ENCODE data around the gene CIAO3. TPM values are rescaled to one million over a fixed set of nuclear protein-coding genes. Genes with fewer than 3 reads are reported as not detected.
"Not testable (repeated sequence)": the region's sequence is repeated elsewhere in the genome, so short reads cannot be mapped to it uniquely, and the experiment has no call there.

CIAO3 gene
- polyA plus RNA-seq, 4 donors = 21.7 to 32.2 (median 27.6) TPM

DNA sequence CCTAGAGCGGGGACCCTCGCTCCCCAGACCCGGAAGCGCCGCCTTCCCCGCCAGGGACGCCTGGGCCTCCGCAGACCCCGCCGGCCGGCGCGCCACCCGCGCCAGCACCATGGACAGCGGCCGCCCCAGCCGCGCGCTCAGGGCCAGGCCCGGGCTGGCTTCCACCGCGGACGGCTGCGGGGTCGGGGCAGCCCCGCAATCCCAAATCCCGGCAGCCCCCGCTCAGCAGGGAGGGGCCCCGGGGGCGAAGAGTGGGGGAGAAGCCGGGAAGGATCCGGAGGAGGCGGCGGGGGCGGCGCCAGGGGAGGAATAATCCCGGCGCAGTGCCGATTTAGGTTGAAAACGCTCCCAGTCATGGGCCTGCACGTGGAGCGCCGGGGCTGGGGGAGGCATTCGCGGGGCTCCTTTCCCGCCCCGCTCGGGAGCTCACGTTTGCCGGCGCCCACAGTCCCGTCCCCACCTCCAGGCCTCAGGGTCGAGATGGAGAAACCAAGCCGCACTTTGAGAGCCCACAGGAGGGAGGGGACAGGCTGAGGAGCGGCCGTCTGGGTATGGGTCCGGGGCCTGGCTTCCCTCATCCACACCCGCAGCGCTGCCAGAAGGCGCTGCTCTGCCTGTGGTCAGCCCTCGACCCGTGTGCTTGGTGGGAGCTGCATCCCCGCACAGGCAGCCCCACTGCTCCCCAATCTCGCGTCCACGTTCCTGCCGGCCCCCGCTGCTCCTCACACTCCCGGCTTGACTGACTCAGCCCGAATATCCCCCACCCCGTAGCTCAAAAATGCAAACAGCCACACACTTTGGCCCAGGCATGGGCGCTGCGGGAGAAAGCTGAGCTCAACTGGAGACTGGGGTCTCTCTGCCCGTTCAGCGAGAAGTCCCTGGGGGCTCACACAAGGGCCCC is 39.9 kb downstream of the CIAO3 start:
- no peak for DNase-seq (ENCODE audit: low read depth in 4 of 4, low spot score in 2 of 4)

DNA sequence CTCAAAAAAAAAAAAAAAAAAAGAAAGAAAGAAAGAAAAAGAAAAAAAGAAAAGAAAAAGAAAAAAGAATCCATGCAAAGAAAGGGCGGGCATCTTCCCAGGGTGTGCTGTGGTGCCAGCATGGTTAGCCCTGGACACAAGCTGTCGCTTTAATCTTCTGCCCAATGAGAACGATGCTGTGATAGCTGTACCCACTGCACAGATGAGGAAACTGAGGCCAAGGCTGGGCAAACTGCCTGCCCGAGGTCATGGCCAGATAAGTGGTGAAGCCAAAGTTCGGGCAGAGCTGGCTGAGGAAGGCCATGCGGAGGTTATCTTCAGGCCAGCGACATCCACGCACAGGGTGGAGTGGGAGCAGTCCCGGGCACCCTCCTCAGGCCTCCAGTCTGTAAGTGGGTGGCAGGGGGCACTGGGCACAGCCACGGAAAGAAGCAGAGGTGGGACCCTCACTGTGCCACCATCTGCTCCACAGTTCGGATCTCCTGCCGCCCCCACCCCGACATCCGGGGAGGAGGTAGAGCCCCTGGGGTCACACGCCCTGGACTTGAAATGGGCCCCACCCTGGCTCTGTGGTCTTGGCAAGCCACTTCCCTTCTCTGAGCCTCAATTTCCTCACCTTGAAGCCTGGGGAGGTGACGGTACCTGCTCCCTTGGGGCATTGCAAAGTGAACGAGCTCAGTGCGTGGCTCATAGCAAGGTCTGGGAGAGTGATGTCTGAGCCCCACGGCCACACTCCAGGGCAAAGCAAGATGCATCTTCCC is 41.7 kb downstream of the CIAO3 start:
- no peak for DNase-seq (ENCODE audit: low read depth in 4 of 4, low spot score in 2 of 4)

DNA sequence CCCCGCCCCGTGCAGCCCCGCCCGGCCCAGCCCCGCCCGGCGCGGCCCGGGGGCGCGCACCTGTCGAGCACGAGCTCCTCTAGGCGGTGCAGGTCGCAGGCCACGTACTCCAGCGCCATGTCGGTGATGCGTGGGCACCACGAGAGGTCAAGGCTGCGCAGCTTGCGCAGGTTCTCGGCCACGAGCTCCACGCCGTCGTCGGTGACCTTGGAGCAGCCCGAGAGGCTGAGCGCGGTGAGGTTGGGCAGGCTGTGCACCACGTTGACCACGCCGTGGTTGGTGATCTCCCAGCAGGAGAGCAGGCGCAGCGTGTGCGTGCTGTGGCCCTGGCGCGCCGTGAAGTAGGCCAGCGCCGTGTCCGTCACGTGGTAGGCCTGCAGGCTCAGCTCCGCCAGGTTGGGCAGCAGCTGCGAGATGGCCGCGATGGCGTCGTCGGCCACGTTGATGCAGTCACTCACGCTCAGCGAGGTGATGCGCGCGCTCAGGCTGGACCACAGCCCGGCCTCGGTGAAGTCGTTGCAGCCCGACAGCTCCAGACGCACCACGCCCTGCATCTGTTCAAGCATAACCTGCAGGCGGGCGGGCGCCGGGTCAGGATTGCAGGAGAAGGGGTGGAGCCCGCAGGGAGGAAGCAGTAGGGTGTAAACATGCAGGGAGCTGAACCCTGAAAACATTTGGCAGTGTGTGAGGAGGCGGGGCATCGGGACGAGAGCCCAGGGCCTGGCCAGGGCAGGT is 45.3 kb downstream of the CIAO3 start:
- DNase-seq (ENCODE audit: low read depth in 4 of 4, low spot score in 2 of 4) = no peak

DNA sequence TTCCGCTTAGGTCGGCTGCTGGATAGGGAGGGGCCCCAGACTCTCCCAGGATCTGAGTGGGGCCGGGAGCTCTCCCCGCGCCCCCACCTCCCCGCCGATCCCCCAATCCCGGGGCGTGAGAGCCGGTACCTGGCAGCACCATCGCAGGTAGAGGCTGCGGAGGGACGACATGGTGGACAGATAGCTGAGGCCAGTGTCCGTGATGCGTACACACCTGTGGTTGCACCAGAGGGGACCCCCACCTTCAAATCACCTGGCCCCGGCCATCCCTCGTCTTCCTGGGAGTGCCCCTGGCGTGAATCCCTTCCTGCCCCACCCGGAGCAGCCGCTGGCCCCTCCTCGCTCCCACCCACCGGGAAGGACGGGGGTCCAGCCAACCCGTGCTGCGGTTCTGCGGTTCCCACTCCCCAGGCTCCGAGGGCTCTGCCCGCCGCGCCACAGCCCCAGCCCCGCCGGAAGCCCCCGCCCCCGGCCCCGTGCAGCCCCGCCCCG is 45.9 kb downstream of the CIAO3 start:
- no peak for DNase-seq (ENCODE audit: low read depth in 4 of 4, low spot score in 2 of 4)

DNA sequence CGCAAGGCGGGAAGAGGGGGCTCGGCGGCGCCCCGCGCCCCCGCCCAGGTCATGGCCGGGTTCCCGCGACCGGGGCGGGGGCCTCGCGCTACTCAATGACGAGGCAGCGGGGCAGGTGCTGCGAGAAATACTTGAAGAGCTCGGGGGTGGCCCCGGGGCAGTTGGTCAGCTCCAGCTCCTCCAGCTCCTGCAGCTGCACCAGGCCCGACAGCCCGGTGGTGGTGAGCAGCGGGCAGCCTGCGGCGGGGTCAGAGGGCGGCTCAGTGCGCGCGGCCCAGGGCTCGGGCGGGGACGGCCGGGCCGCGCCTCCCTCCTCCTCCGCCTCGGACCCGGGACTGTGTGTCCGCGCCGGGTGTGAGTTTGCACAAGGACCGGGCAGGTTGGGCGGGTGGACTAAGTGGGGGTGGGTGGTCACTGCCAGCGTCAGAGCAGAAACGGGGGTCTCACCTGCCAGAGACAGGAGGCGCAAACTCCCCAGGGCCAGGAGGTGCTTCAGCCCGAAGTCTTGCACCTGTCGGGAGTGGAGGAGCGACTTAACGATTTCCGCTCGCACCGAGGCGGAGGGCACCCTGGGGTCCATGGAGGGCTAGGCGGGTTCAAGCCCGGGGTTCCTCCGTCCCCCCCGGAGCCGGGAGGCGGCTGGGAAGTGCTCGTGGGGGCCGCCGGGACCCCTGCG is 46.5 kb downstream of the CIAO3 start:
- DNase-seq (ENCODE audit: low read depth in 4 of 4, low spot score in 2 of 4) = no peak

DNA sequence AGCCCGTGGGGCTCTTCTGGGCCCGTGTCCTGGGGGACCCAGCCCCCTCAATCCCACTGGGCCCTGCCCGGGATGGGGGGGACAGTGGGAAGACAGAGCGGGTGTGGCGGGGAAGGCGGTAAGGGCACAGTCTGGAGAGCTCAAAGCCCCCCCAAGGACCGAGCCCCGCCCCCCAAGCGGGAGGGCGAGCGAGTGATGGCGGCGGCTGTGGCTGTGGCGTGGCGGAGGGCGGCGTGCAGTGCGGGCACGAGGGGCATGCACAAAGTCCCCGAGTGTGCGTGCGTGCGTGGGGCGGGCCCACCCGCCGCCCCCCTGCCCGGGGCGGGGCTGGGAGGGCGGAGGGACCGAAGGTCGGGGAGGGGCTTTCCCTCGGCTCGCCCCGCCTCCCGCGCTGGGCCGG is 47.0 kb downstream of the CIAO3 start:
- DNase-seq (ENCODE audit: low read depth in 4 of 4, low spot score in 2 of 4) = no peak

DNA sequence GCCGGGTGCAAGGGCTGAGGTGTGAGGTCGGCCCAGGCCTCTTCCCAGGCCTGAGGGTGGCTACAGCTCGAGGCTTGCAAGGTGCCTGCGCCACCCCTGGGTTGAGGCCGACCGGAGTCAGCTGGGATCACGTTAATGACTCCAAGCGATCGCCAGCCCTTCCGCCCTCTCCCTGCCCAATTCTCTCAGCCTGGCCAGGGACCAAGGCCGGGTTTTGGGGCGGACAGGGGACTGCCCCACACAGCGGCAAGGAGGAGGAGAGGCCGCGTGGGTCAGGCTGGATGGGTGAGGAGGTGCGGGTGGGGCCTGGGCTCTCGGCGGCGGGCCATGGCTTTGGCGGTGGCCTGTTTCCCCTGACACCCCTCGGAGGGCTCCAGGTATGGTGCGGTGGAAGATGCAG is 47.4 kb downstream of the CIAO3 start:
- DNase-seq (ENCODE audit: low read depth in 4 of 4, low spot score in 2 of 4) = no peak

DNA sequence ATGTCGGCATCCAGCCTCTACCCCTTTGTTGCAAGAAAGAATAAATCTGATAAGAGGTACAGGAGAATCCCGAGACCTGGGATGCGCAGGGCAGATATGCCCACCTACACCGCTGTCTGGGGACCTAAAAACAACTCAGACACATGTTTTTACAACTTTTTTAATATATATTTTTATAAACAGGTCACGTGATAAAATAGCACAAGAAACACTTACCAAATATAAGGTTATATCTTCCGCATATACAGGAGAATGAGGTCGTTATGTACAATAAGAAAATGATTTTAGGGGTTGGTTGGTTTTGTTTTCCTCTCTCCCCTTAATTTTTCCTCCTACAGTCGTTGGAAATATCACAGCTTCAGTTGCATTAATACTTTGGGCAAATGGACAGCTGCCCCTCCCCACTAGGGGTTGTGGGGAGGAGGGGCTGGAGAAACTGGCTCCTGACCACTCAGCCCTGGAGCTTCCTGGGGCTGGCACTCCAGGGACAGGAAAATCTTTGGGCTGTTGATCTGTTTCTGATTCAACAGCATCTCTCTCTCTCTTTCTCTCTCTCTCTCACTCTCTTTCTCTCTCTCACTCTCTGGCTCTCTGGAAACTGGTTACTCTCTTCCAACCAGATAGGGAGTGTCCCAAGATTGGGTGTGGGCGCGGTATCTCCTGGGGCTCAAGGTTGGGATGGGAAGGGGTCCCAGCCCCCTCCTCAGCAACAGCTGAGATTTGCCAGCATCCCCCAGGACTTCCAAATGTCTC is 48.3 kb downstream of the CIAO3 start:
- no peak for DNase-seq (ENCODE audit: low read depth in 4 of 4, low spot score in 2 of 4)

DNA sequence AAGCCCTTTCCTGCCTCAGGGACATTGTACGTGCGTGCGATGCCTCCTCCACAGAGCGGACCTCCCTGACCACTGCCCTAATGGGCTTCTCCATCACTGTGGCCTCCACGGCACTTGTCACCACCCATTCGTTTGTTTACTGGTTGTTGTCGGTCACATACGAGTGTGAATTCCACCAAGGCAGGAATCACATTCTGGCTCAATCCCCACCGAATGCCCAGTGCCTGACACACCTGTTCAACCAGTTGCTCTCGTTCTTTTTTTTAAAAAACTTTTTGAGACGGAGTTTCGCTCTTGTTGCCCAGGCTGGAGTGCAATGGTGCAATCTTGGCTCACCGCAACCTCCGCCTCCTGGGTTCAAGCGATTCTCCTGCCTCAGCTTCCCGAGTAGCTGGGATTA is 49.6 kb downstream of the CIAO3 start:
- not testable (repeated sequence) for DNase-seq (ENCODE audit: low read depth in 4 of 4, low spot score in 2 of 4)

DNA sequence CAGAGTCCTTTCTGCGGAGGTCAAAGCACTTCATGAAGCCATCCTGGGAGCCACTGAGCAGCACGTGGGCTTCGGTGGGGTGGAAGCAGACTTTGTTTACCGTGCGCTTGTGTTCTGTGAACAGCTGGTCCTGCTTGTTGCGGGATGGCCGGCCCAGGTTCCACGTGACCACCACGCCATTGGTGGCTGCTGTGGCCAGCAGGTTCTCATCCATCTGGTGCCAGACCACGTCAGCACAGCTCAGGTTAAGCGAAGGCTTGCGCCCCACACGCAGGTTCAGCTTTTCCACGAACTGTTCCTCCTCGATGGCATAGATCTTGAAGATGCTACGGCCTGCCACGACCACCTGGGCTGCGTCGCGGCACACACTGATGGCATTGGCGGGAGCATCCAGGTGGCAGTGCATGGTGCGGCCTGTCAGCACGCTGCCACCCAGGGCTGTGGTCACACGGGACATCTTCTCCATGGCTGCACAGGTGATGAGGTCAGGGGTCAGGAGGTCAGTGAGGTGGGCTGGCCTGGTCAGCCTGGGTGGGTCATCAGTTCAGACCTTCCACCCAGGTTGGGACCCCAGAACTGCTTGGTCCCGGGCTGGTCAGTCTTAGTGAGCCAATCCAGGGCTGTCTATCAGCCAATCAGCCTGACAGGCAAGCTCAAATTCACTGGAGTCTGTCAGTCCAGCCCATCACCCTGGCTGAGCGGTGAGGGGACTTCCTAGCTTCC is 51.5 kb downstream of the CIAO3 start:
- no peak for DNase-seq (ENCODE audit: low read depth in 4 of 4, low spot score in 2 of 4)

DNA sequence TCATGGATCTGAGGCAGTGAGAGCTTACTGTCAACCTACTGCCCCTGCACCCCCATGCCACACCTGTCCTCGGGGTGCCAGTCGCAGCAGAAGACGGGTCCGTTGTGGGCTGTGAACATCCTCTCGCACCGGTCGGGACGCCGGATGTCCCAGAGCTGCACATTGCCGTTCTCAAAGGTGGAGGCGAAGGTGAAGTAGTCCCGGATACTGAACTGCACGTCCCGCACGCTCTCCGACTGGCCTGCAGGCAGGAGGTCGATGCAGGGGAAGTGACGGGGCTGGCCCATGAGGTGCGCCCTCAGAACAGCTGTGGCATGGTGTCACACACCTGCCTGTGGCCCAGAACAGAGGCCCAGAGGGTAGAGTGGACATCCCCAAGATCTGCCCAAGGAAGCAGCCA is 53.3 kb downstream of the CIAO3 start:
- no peak for DNase-seq (ENCODE audit: low read depth in 4 of 4, low spot score in 2 of 4)

DNA sequence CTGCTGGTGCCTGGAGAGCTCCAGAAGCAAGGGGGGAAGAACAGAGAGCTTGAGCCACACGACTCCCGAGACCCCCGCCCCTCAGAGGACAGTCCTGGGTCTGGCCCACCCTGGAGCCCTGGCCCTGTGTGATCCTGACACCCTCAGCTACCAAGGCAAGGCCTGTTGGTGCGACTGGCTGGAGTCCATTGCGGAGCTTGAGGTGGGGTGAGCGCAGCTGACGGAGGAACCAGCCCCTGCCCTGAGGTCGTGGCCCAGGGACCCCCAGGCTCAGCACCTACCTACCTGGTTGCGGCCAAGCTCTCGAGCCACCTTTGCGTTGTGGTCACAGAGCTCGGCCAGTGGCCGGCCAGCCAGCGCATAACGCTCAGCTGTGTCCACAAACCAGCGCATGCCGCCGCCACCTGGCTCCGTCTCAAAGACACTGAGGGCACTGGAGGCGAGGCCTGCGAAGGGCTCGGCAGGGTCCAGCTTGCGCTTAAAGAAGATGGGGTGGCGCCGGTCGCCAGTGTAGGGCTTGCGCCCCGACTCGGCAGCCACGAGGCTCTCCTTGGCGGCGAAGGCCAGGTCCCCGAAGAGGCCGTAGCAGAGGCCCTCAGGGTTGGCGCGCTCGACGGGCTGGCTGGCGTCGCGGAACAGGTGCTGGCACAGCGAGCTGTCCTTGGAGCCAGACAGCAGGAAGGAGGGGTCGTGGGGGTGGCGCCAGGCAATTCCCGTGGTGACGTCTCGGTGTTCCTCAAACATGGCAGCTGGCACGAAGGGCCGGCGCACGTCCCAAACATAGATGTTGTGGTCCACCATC is 54.1 kb downstream of the CIAO3 start:
- DNase-seq (ENCODE audit: low read depth in 4 of 4, low spot score in 2 of 4) = no peak

DNA sequence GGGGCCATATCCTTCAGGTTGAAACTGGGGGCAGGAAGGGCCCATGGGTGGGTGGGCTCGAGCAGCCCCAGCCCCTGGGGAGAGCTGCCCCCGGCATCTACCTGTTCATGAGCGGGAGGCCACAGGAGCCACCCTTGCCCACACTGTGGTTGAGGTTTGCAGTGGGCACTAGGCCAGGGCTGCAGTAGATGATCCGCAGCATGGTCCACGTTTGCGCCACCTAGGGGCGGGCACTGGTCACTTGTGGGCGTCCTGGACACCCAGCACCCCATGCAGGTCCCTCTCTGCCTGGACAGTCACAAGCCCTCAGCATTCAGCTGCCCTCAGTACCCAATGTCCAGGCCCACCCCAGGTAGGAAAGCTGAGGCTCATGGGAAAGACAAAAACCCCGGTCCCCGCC is 54.8 kb downstream of the CIAO3 start:
- no peak for DNase-seq (ENCODE audit: low read depth in 4 of 4, low spot score in 2 of 4)

DNA sequence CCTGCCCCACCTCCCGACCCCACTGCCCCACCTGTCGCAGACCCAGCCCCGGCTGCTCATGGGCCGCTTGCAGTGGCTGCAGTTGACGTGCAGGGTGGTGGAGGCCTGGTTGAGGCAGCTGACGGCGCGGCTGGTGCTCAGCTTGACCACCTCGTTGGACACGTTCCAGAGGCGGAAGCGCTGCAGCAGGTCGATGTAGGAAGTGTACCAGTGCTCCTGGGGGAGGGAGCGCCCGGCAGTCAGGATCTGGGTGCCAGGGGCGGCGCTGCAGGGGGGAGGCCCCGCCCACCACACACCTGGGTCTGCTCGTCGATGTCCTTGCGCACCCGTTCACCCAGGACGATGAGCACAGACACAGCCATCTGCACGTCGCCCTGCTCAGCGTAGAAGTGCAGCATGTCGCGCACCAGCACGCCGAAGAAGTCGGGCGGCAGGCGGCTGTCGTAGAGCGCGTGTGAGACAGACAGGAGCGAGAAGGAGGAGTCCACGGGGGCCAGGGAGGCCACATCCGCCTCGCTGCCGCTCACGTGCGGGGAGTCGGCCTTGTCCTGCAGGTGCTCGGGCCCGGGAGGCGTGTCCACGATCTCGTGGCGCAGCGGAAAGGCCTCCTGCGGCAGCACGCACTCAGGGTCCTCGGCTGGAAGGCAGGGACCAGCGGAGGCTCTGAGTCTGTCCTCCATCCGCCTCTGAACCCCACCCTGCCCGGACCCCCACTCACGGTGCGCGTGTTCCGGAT is 55.7 kb downstream of the CIAO3 start:
- no peak for DNase-seq (ENCODE audit: low read depth in 4 of 4, low spot score in 2 of 4)

DNA sequence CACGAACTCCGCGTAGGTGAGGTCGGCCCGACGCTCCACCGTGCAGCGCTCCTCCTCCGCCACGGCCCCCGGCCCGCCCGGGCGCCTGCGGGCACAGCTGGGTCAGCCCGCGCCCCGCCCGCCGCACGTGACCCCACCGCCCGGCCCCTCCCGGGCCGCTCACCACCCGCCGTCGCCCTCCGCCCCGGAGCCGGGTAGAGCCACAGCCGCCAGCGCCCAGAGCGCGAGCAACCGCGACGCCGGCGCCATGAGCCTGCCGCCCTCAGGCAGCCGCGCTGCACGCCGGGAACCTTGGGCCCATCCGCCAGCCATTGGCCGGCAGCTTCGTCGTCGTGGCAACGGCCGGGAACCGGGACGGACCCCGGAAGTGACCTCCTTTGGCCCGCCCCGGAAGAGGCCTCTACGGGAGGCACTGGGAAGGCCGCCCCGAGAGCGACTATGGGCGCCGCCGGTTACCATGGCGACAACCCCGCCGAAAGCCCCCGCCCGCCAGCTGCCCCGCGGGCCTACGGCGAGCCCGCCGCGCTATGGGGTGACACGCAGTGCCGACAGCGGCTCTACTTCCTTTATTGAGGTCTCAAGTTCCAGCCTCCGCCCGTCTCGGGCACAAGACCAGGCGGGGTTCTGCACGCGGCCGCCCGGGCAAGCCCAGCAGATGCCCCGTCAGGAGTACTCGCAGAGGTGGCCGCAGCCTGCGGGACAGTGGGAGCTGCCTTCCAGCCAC is 56.6 kb downstream of the CIAO3 start, which contains the start of gene JMJD8:
Gene JMJD8 (minus strand): TSS at position 264 of the 724 bp plus-strand sequence. CDS start 15 bp downstream, at position 249.
- peak in 3 of 4 donors; percentile 79 to 91 (median 89) for DNase-seq (ENCODE audit: low read depth in 4 of 4, low spot score in 2 of 4)

DNA sequence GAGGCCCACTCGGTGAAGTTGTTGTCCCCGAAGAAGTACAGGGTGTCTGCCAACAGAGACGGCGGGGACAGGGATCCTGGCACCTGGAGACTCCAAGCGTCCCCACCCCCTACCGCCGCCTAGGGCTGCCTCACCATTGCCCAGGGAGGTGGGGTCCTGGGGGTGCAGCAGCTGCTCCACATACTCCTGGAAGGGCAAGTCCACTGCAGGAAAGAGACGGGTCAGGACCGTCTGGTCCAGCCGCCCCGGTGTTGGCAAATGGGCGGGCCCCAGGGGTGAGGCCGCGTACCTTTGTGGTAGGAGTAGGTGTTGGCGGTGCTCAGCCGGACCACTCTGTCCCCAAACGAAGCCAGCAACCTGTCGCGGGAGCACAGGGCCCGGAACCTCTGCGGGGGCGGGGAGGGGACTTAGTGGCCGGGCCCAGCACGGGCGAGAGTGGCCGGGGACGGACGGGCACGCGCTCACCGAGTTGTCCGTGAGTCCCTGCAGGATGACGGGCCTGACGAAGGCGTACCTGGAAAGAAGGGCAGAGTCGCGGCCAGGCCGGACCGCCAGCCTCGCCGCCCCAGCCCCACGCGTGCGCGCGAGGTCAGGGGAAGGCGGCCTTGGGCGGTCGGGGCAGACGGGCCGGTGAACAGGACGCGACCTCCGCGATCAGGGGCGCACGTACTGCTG is 57.3 kb downstream of the CIAO3 start:
- DNase-seq (ENCODE audit: low read depth in 4 of 4, low spot score in 2 of 4) = no peak

Data from left renal cortex interstitium (tissue), 4 donors.